AG04449 (cell line): ENCODE data around the gene GJC1.

Experiments
- CTCF ChIA-PET: fragments of 350-600 bp; formaldehyde crosslinking; extraction: SDS; loops from one replicate; lab custom pipeline; 2021; ENCODE audit warnings: antibody characterized with exemption; lab: Yijun Ruan, JAX
- POLR2A ChIA-PET: fragments of 400-600, 350-600 bp; formaldehyde crosslinking; extraction: SDS; loops from one replicate; lab custom pipeline; 2020; ENCODE audit warnings: antibody characterized with exemption, inconsistent platforms; lab: Yijun Ruan, JAX
- DNase-seq: peaks from one replicate; pipeline ENCODE4 v3.0.0-alpha.2; 2010; ENCODE audit warnings: low read depth, low spot score
- H3K4me3 ChIP-seq: 2 replicates; pipeline ENCODE4 v1.5.1; 2011; ENCODE audit warnings: low read depth, mild to moderate bottlenecking, control low read depth, low read length
- TF ChIP-seq, protein P1 (sequence below): IDR thresholded peaks from one replicate; pipeline ENCODE4 v1.5.1; 2011; ENCODE audit warnings: mild to moderate bottlenecking, moderate library complexity, low read length, control low read depth, inconsistent platforms; ENCODE audit not compliant: insufficient read depth; ENCODE audit errors: missing control alignments

GJC1 gene

DNA sequence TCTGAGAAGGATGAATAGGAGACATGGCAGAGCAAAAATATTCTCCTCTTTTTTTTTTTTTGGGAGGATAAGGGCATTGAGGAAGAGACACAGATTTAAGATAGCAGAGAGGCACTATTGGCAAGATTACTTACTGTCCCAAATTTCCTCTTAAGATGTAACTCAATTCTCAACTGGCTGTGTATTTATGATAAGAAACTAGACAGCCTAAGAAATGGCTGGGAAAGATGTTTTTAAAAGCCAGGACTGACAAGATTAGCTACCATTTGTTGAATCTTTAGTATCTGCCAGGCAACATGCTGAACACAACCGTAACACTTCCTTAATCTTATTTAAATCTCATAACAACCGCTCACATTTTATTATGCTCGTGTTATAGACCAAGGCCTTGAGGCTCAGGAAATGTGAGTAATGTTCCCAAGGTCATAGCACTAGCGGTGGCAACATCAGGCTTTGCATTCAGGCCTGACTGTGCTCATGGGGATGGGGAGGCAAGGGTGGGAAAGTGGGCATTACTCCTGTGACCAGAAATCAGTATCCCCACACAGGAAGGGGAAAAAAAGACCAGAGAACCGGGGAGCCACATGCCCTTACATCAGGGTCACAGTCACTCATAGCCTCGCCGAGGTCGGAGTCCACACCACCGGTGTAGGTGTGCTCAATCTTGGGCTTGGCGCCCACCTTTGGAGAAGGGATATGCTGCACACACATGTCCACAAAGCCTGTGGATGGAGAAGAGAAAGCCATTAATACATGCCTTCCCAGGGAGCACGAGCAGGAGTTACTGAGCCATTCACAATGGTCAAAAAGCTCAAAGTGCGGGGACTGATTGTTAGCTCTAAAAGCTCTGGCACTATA lies 33.2 kb upstream of the GJC1 start:
- ChIA-PET POLR2A (no interaction called here), CTCF (interaction anchor here (1.3 to 20.0 kb wide), 9 partner anchors 8 to 104 kb away, joined by 3 to 823 read pairs (median 73); partner anchors contain the start of genes ADAM11 and HIGD1B)
- no peak overlapping the region for H3K4me3 ChIP-seq
- no peak for DNase-seq
- TF ChIP-seq, protein P1, sequence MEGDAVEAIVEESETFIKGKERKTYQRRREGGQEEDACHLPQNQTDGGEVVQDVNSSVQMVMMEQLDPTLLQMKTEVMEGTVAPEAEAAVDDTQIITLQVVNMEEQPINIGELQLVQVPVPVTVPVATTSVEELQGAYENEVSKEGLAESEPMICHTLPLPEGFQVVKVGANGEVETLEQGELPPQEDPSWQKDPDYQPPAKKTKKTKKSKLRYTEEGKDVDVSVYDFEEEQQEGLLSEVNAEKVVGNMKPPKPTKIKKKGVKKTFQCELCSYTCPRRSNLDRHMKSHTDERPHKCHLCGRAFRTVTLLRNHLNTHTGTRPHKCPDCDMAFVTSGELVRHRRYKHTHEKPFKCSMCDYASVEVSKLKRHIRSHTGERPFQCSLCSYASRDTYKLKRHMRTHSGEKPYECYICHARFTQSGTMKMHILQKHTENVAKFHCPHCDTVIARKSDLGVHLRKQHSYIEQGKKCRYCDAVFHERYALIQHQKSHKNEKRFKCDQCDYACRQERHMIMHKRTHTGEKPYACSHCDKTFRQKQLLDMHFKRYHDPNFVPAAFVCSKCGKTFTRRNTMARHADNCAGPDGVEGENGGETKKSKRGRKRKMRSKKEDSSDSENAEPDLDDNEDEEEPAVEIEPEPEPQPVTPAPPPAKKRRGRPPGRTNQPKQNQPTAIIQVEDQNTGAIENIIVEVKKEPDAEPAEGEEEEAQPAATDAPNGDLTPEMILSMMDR = no peak

DNA sequence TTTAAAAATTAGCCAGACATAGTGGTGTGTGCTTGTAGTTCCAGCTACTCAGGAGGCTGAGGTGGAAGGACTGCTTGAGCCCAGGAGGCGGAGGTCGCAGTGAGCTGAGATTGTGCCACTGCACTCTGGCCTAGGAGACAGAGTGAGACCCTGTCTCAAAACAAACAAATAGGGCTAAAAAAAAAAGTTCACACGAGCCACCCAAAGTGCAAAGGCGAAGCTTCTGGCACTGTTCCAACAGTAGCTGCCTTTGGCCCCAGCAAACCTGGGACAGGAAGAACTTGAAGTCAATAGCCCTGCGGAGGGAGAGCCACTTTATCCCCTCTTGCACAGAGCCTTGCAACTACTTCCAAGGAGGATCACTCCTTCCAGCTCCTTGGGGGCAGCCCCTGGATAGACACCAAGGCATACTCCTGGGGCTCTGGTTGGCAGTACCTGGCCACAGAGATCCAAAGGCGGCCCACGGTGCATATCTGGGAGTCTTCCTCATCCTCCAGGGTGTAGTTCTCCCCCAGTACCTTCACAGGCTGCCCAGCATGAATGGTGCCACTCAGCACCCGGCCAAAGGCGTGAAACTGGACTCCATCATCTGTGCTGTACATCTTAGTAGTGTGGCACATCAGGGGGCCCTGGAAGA lies 32.3 kb upstream of the GJC1 start:
- no peak overlapping the region for H3K4me3 ChIP-seq
- CTCF ChIA-PET = interaction anchor here (5.9 to 20.0 kb wide), 4 partner anchors 7 to 85 kb away, joined by 80 to 823 read pairs (median 132); partner anchors contain the start of gene HIGD1B
- POLR2A ChIA-PET = no interaction called here
- TF ChIP-seq, protein P1 = no peak
- no peak for DNase-seq

DNA sequence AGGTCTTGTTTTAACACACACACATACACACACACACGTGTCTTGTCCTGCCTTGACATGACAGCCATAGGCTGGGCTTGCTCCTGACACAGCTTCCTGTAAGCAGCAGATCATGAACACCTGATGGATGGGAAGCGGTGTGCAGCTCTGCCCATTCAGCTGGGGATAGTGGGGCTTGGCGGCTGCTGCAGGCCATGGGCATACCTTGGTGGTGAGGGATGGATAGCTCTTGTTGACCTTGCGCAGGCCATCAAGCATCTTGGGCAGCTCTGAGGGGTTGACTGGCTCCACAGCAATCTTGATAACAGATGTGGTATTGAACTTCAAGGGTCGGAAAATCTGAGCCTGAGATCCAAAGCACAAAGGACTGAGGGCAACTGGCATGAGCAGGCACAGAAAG lies 29.6 kb upstream of the GJC1 start:
- ChIA-PET CTCF (interaction anchor here (0.6 to 20.0 kb wide), 7 partner anchors 9 to 163 kb away, joined by 3 to 823 read pairs (median 5); no protein-coding TSS in a partner anchor), POLR2A (no interaction called here)
- no peak for DNase-seq
- H3K4me3 ChIP-seq = no peak overlapping the region
- TF ChIP-seq, protein P1 = no peak

DNA sequence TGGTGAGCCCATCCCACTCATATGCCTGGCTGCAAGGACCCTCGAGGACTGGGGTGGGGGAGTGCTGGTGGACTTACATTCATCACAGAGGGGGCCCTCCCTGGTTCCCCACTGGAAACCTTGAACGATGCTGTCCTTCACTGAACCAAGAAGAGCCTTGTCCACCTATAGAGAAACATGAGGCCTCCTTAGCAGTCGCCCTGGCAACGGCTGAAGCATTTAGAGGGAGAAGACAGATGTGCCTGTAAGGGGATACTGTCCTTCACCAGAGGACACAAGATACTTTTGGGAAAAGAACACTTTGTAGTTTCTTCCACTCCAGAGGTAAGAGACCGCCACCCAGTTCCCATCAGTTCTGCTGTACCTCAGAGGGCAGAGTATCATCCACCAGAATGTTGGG lies 24.1 kb upstream of the GJC1 start:
- POLR2A ChIA-PET = no interaction called here
- CTCF ChIA-PET = interaction anchor here (0.9 to 20.0 kb wide), 3 partner anchors 11 to 76 kb away, joined by 3 to 823 read pairs (median 80); no protein-coding TSS in a partner anchor
- H3K4me3 ChIP-seq = no peak overlapping the region
- DNase-seq = no peak
- TF ChIP-seq, protein P1 = no peak

DNA sequence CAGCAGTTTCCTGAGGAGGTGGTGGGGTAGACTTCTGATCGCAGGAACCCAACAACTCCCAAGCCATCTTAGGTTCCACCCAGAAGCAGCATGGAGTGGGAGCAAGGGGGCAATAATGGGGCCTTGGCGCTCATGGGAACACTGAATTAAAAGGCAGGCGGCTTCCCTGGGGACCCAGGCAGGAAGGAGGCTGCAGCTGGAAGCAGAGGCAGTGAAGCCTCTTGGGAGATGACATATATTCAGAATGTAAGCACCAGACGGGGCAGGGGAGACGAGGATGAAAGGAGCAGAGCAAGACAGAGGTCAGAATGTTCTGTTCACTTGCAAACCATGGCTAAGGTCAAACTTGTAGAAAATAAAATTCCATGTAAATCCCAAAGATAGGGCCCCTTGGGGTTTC lies 20.5 kb upstream of the GJC1 start:
- TF ChIP-seq, protein P1 = no peak
- no peak overlapping the region for H3K4me3 ChIP-seq
- CTCF ChIA-PET = interaction anchor here (0.7 to 8.6 kb wide), 3 partner anchors 8 to 76 kb away, joined by 3 to 80 read pairs (median 3); no protein-coding TSS in a partner anchor
- no peak for DNase-seq
- POLR2A ChIA-PET = no interaction called here

DNA sequence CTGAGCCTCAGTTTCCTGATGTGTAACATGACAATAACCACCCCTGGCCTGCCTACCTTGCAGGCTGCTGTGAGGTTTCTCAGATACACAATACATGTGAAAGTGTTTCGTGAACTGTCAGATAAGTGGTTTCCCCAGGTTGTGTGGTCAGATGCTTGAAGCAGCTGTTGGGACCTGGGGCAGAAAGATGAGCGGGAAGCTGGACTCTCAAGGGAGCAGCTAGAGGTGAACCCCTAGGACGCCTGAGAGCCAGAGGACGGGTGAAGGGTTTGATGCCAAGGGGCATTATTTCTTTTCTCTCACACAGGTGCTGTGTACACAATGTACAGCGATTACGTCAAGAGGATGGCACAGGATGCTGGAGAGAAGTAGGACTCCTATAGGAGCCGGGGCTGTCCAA lies 19.9 kb upstream of the GJC1 start:
- DNase-seq = no peak
- ChIA-PET CTCF (interaction anchor here (0.9 to 8.6 kb wide), 3 partner anchors 9 to 72 kb away, joined by 3 to 89 read pairs (median 80); no protein-coding TSS in a partner anchor), POLR2A (no interaction called here)
- TF ChIP-seq, protein P1 = no peak
- no peak overlapping the region for H3K4me3 ChIP-seq
